HepG2 (cell line): ENCODE measurements around the gene TELO2.

ENCODE experiments used
- BCL3 ChIP-seq: sonication (generic); formaldehyde crosslinking; IDR thresholded peaks from 2 replicates; pipeline ENCODE4 v1.5.1; 2020; ENCODE audit warnings: mild to moderate bottlenecking, missing genetic modification reagents, moderate library complexity
- BRF2 ChIP-seq: sonication (generic); formaldehyde crosslinking; IDR thresholded peaks from 2 replicates; pipeline ENCODE4 v1.8.1; 2022; ENCODE audit warnings: mild to moderate bottlenecking, missing genetic modification reagents
- E2F5 ChIP-seq: sonication (generic); formaldehyde crosslinking; conservative IDR thresholded peaks from 2 replicates; pipeline ENCODE4 v1.4.0; 2020; ENCODE audit warnings: missing genetic modification reagents
- HMGXB4 ChIP-seq, 2 experiments: sonication (generic) in 1 of 2; formaldehyde crosslinking in 1 of 2; IDR thresholded peaks; 2 replicates each; pipeline versions ENCODE4 v1.4.0 to v1.6.1; 2018 to 2020; ENCODE audit warnings: missing genetic modification reagents in 2 of 2, borderline replicate concordance in 1 of 2, low read depth in 1 of 2, mild to moderate bottlenecking in 1 of 2, missing biosample characterization in 1 of 2
- HNF1B ChIP-seq: sonication (generic); formaldehyde crosslinking; IDR thresholded peaks from 2 replicates; pipeline ENCODE4 v1.5.1; 2020; ENCODE audit warnings: mild to moderate bottlenecking, moderate library complexity, missing genetic modification reagents
- ISX ChIP-seq: sonication (generic); formaldehyde crosslinking; conservative IDR thresholded peaks from 2 replicates; pipeline ENCODE4 v1.5.0; 2020; ENCODE audit warnings: missing genetic modification reagents
- MAX ChIP-seq: IDR thresholded peaks from 2 replicates; pipeline ENCODE4 v1.6.1; 2012; ENCODE audit warnings: inconsistent platforms
- SOX6 ChIP-seq, 2 experiments: fragments of 450-650 bp in 1 of 2; sonication (generic) in 1 of 2; formaldehyde crosslinking in 1 of 2; IDR thresholded peaks; 2 replicates each; pipeline versions ENCODE4 v1.4.0 to v1.6.1; 2017 to 2020; ENCODE audit warnings: antibody characterized with exemption in 1 of 2, mild to moderate bottlenecking in 1 of 2, missing genetic modification reagents in 1 of 2
- TFE3 ChIP-seq: IDR thresholded peaks from 2 replicates; pipeline ENCODE4 v1.6.1; 2016
- ZEB1 ChIP-seq: IDR thresholded peaks from 2 replicates; pipeline ENCODE4 v1.6.1; 2012; ENCODE audit warnings: mild to moderate bottlenecking, low read depth, inconsistent platforms; ENCODE audit not compliant: insufficient replicate concordance
- ZNF687 ChIP-seq: sonication (generic); formaldehyde crosslinking; IDR thresholded peaks from 2 replicates; pipeline ENCODE4 v1.5.1; 2020; ENCODE audit warnings: mild to moderate bottlenecking, missing genetic modification reagents, moderate library complexity

- TF ChIP-seq HMGXB4 (CRISPR knock-in tag; IDR thresholded peaks at IDR 0.05; ENCODE audit: borderline replicate concordance in 1 of 2, low read depth in 1 of 2) (no peak), BRF2 (CRISPR knock-in tag) (no peak), ZNF687 (no peak), BCL3 (CRISPR knock-in tag) (no peak), SOX6 (IDR thresholded peaks at IDR 0.05) (no peak), SOX6 (CRISPR knock-in tag; IDR thresholded peaks at IDR 0.05) (no peak), E2F5 (CRISPR knock-in tag) (no peak), TFE3 (CRISPR knock-in tag) (no peak), ZEB1 (no peak), ISX (no peak), MAX (no peak), HNF1B (CRISPR knock-in tag) (no peak)
Observed at GRCh38 chr16:1488054-1488601, 5.0 kb upstream of the TELO2 start.
